ENCODE data around the gene FABP3.
A peak's percentile ranks its signal among the peaks of the same experiment; 100 is the strongest.

FABP3 gene

GRCh38 chr1:31405578-31406245, 32.8 kb upstream of the FABP3 start:
- peak overlapping the region; percentile 14 to 69 (median 21) for H3K27ac Mint-ChIP-seq
- no peak overlapping the region for H3K4me3 Mint-ChIP-seq
- no peak for TF ChIP-seq CTCF (IDR thresholded peaks at IDR 0.05; ENCODE audit: unreplicated experiment in 3 of 3)
- H3K9me3 Mint-ChIP-seq, result peaks cover 2% of the 10 kb centered on the region
- H3K4me1 Mint-ChIP-seq, result peaks cover 11% of the 10 kb centered on the region
- no peaks in the 10 kb centered on the region for H3K36me3 Mint-ChIP-seq (ENCODE audit: low read depth)
- H3K27me3 Mint-ChIP-seq (ENCODE audit: low read depth), result peaks cover 14% of the 10 kb centered on the region

GRCh38 chr1:31401241-31401640, 28.4 kb upstream of the FABP3 start:
- no peak for TF ChIP-seq CTCF (IDR thresholded peaks at IDR 0.05; ENCODE audit: unreplicated experiment in 3 of 3)
- Mint-ChIP-seq H3K4me1 (peaks cover 11% of the 10 kb centered on the region), H3K9me3 (peaks cover 2% of the 10 kb centered on the region), H3K27me3 (ENCODE audit: low read depth) (peaks cover 13% of the 10 kb centered on the region), H3K36me3 (ENCODE audit: low read depth) (no peaks in the 10 kb centered on the region), H3K27ac (no peak overlapping the region), H3K4me3 (no peak overlapping the region)

GRCh38 chr1:31400393-31400792, 27.5 kb upstream of the FABP3 start:
- Mint-ChIP-seq H3K4me1 (peaks cover 6% of the 10 kb centered on the region), H3K4me3 (no peak overlapping the region), H3K9me3 (peaks cover 2% of the 10 kb centered on the region), H3K27me3 (ENCODE audit: low read depth) (peaks cover 17% of the 10 kb centered on the region), H3K36me3 (ENCODE audit: low read depth) (no peaks in the 10 kb centered on the region), H3K27ac (no peak overlapping the region)
- TF ChIP-seq CTCF (IDR thresholded peaks at IDR 0.05; ENCODE audit: unreplicated experiment in 3 of 3), result no peak

GRCh38 chr1:31399976-31400375, 27.1 kb upstream of the FABP3 start:
- peaks cover 2% of the 10 kb centered on the region for H3K4me1 Mint-ChIP-seq
- H3K27ac Mint-ChIP-seq, result no peak overlapping the region
- H3K4me3 Mint-ChIP-seq, result no peak overlapping the region
- no peaks in the 10 kb centered on the region for H3K36me3 Mint-ChIP-seq (ENCODE audit: low read depth)
- H3K9me3 Mint-ChIP-seq, result peaks cover under 1% of the 10 kb centered on the region
- no peak for TF ChIP-seq CTCF (IDR thresholded peaks at IDR 0.05; ENCODE audit: unreplicated experiment in 3 of 3)
- H3K27me3 Mint-ChIP-seq (ENCODE audit: low read depth), result peaks cover 18% of the 10 kb centered on the region

GRCh38 chr1:31398246-31398645, 25.4 kb upstream of the FABP3 start:
- no peaks in the 10 kb centered on the region for H3K36me3 Mint-ChIP-seq (ENCODE audit: low read depth)
- H3K27ac Mint-ChIP-seq, result no peak overlapping the region
- peaks cover 23% of the 10 kb centered on the region for H3K27me3 Mint-ChIP-seq (ENCODE audit: low read depth)
- no peaks in the 10 kb centered on the region for H3K4me1 Mint-ChIP-seq
- no peak for TF ChIP-seq CTCF (IDR thresholded peaks at IDR 0.05; ENCODE audit: unreplicated experiment in 3 of 3)
- no peaks in the 10 kb centered on the region for H3K9me3 Mint-ChIP-seq
- no peak overlapping the region for H3K4me3 Mint-ChIP-seq

Measured in nephron (organoid).